Measurements from ENCODE around the gene SLC35F3.
A peak's percentile ranks its signal among the peaks of the same experiment; 100 is the strongest.

The SLC35F3 gene

DNA sequence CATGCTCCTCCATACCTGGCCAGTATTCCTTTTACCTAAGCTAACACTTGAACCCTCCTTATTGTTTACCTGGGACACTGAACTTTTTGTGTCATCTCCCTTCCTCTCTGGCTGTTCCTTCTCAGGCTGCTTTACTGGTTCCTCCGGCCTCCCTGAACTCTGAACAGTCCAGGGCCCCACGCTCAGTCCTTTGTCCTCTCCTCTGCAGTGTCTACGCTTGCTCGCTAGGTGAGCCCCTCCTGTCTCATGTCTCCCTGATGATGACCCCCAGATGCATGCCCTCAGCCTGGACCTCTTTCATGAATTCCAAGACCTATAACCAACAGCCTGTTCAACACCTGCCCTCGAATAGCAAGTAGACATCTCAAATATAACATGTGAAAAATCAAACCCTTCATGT, 360.4 kb downstream of the SLC35F3 start:
- no peak for DNase-seq

DNA sequence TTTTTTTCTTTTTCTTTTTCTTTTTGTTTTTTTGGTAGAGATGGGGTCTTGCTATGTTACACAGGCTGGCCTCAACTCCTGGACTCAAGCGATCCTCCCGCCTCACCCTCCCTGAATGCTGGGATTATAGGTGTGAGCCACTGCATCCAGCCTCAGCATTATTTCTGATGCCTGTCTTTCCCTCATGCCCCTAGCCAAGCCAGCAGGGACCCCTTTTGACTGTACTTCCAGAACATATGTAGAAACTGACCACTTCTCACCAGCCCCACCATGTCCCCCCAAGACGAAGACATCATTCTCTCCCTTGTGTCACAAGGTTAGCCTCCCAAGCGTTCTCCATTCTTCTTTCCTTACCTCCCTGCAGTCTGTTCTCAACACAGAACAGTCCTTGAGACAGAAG, 360.8 kb downstream of the SLC35F3 start:
- DNase-seq: no peak

DNA sequence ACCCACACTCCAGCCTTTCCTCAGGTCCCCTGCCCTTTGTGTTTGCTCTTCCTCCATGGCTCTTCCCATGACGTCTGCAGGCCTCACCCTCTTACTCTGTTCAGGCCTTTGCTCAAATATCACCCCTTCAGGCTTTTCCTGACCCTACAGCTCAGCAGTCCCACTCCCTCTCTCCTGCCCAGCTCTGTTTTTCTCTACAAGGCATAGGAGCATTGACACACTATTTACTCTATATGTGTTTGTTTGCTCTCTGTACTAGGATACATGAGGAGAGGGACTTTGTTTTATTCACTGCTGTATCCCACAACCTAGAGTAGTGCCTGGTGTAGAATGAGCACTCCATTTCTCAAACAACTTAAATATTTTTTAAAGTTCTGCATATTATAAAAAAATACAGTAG, 361.4 kb downstream of the SLC35F3 start:
- DNase-seq: no peak

DNA sequence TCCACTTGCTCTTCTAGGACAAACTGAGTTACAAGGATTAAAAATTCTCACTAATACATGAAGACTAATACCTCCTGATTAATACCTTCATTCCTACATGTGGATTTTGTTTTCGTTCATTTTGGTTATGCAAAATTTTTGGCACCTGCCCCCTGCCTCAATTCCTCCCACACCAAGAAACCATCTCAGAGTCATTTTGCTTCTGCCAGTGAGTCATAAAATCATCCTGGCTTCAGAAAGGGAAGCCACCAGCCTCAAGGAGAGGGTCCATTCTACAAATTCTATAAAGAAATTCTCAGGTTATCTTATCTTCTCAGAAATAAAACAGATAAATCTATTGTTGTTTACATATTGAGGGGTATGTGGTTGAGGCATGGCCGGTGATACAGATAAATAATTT, 365.6 kb downstream of the SLC35F3 start:
- DNase-seq: no peak

DNA sequence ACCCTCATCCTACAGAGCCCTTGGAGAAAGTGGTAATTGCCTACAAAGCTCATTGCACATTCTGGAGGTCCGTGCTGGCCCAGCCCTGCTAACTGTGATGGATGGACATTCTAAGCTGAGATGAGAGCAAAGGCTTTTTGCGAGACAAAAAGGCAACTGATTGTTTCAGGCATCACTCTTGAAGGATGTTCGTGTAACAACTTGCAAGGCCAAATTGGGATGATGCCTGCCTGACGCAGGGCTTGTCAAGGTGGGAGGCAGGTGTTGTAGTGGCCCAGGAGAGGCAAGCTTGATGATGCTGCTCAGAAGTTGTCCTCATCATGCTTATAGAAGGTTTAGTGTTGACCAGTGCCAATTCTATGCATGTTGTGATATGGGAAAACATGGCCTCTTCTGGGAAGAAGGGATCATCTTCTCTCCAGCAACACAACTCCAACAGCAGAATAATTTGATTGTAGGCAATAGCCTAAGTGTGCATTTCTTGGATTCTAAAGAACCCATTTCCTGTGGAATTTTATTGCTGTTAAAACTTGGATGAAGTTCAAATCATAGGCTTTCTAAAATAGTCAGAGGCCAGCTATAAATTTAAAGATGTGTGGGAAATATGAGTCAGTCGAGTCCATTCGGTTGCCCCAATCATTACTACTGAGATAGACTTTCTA, 366.2 kb downstream of the SLC35F3 start:
- no peak for DNase-seq

DNA sequence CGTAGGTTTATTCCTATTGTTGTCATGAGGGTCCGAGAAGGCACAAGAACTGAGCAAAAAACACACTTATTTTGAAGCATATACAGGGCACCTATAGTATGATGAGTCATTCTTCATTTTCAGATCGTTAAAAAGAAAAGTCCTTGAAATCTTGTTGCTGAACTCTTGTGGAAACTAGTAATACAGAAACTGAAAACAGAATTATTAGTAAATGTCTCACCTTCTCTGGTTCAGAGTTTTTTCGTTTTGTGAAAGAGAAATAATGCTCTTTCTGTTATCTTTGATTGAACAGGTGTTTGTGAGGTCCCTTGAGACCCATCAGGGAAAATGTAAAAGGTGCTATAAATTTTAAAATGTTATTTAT, 366.7 kb downstream of the SLC35F3 start:
- DNase-seq: no peak

DNA sequence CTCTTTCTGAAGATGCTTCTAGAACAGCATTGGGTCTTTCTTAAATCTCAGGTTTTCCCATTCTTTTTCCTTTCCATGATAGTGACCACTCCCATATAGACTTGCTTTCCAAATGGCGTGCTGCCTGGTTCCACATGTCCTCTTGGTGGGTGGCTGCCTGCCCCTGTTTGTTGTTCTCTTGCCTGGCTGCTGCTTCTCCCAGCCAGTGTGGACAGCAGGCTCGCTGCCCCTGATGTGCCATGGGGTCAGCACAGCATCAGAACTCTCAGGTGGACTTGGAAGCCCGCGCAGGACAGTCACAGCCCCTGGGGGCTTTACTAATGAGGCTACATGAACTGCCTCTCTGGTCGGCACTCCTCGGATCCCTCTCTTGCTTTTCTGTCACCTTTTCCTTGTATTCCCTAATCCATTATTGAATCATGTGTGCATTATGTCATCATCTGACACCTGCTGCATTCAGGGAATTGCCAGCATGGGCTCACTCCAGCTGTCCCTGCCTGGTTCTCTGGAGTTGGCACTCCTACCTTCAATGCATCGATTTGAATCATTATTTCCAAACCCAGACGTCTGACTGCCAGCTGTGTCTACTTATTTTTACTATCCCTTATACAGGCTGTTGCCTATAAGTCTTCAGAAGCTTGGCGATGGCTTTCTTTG, 368.3 kb downstream of the SLC35F3 start:
- peak in 1 of 3 experiments; percentile 43 for DNase-seq

DNA sequence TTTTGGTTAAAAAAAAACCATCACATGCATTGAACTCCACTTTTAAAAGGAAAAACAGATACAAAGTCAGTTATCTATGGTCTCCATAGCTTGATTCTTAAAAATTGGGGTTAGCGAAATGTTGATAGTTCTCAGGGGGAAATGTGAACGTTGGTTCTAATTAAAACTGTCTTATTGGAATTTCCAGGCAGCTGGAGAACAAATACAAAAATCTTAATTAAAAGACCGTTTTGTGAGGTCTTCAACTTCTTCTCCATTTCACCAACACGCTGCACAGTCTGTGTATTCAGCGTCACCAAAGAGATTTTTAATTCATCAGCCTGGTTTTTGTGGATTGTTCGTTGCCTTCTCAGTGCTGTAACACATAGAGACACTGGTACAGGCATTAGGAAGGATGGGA, 369.5 kb downstream of the SLC35F3 start:
- DNase-seq: no peak

DNA sequence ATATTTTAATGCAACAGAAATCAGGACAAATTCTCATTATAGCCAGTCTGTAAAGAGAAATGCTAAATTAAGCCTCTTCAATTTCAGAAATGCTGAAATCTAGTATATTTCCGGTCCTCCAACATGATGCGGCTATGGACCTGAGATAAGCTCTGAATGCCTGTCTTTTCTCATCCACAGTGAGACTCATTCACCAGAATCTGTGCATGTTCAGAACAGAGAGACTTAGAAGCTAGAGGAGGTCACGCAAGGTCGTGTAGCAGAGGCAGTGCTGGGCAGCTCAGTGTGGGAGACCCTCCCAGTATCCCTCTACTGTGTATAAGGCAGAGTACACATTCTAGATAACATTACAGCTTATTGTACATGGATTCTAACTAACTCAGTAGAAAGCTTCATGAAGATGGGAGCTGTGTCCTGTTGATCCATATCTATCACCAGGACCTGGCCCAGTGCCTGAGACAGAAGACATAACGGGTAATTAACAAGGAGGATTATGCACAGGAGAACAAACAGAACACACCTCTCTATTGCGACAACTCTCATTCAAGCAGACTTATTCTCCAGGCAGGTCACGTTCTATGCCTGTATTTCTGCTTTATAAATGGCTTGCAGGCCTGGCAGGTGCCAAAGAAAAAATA, 371.8 kb downstream of the SLC35F3 start:
- DNase-seq: peak in 1 of 3 experiments; percentile 28

DNA sequence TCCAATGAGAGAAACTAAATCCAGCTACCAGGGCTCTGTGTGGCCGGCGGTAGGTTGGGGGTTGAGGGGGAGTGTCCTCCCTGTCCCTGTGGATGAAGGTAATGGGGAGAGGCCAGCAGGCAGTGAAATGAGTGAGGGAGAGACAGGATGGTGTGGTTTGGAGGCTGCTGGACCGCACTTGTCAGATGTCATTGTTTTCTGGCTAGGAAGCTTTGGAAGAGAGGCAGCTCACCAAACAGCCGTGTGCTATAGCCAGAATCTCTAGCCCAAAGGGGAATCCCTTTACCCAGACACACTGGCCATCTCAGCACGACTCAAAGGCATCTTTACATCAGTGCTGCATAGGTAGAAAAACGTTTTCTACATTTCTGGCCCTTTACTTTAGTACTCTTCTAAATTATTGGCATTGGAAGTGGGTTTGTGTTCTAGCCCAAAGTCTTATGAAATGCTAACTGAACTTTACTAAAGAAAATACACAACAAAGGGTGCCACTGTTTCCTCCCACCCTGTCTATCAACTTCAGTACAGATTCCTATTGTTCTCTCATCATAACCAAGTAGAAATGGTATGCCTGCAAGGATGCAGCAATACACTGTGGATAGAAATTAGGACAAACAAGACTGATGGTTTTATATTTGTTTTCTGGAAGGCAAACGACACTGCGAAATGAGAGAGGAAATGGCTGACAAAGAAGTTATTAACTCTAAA, 372.8 kb downstream of the SLC35F3 start:
- DNase-seq: no peak

DNA sequence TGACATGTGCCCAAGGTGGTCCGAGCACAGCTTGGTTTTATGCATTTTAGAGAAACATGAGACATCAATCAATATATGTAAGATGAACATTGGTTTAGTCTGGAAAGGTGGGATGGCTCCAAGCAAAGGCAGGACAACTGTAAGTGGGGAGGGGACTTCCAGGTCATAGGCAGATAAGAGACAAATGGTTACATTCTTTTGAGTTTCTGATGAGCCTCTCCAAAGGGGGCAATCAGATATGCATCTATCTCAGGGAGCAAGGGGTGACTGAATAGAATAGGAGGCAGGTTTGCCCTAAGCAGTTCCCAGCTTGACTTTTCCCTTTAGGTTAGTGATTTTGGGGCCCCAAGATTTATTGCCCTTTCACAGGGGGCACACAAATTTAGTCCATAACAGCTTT, 374.5 kb downstream of the SLC35F3 start:
- no peak for DNase-seq

DNA sequence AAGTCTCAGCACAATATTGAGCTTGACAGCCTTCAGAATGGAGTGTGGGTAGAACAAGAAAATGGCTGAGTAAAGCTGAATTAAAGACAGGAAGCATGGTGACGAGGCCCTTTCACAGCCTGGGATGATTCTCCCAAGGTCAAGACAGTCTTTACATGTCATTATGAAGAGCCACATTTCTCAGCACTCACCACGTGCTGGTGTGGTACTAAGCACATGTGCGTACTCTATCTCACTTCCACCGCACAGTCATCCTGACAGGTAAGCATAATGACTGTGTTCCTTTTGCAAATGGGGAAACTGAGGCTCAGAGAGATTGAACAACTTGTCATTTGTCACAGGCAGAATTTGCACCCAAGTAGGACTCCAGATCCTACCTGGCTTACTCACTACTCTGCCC, 376.0 kb downstream of the SLC35F3 start:
- DNase-seq: no peak

DNA sequence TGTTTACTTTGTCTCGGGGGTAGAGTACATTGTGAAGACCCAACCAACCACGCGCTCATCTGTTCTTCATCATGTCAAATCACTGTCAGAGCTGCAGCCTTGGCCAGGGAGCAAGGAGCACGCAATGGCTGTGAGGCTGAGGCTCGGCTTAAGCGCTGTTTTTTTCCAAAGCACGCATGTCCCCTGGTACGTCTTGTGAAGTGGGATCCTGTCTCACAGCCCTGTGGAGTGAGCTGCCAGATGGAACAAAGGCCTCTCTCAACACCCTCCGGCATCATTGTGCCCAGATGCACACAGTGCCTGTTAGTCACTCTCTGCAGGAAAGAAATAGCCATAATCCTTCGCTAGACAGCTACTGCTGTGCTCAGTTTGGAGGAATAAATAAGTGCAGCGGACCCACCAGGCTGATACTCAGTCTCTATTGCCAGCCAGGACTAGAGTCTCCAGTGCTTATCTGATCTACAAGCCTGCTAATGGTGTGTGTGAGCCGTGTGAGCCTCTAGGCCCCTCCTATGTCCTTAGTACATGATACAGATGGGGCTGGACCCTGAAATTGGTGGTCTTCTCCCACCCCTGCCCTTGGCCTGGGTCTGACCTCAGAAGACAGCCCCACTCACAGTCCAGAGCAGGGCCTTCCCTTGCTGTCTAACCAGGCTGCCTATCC, 377.5 kb downstream of the SLC35F3 start:
- DNase-seq: no peak

DNA sequence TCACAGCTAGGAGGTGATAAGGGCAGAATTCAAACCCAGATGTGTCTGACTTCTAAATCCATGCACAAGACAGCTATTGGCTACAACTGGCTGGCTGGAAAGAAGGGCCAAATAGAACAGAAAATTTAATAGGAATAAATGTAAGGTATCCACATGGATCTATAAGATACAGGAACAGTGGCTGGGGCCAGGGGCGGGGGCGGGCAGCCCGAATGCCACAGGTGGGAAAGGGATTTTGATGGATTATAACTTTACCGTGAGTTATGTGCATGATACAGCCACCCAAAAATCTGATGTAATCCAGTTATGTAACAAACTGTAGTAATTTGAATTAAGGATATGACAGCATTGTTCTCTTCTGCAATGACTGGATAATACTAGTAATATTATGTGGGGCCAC, 381.7 kb downstream of the SLC35F3 start:
- DNase-seq: no peak

DNA sequence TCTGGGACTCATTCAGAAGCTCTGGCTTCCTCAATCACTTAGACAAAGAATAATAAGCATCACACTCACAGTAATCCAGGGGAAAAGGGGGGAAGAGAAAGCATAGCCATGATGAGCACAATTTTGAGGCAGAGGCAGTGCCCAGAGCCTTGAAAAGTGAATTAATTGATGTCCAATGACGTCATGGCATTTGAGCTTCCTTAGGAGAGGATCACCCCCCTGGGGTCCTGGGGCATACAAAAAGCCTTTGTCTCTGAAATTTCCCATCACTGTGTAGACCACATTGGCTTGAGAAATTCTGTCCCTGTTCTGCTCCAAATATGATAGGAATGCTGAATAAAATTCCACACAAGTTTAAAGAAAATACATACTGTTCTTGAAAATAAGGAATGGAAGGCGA, 384.5 kb downstream of the SLC35F3 start:
- no peak for DNase-seq

DNA sequence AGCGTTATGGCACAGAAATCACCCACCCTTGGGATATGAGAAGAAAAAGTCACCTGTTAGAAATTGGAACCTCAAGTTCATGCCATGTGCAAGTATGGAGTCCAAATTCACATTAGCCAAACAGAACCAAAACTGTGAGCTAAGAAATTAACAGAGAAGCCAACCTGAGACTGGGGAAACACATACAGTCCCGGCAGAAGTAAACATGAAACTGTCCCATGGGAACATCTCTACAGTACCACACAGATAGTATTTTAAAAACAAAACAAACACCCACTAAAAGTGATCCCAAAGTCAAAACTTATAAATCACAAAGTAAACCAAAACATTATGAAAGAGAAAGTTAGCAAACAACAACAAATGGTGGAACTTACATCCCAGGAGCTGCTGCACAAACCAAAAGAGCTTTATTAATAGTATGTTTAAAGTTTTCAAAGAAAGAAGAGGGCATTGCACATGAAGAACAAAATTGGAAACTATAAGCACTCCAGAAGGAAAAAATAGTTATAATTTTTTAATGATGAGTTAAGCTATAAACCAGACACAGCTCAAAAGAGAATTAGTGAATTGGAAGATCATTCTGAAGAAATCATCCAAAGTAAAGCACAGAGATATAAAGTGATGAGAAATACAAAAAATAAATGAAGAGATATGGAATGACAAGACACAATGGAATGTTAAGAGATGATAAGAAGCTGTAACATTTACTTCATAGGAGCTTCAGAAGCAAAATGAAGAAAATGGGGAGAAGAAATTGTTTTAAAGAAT, 385.2 kb downstream of the SLC35F3 start:
- DNase-seq: no peak

DNA sequence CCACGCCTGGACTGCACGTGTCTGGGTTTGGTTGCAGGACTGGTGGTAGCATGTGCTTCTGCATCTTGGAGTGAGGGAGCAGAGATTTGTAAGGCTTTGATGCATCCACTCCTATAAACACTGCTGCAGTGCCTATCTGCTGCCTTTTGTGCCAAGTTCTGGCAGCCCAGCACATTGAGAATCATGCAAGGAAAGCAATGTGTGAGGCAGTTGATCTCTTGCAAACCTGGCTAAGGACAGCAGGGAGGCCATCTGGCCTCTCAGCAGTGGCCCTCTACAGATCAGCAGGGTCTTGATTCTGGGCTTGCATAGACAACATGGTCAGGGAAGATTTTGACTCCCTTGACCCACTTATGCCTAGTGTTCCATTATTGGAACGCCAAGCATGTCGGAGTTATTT, 387.5 kb downstream of the SLC35F3 start:
- no peak for DNase-seq

DNA sequence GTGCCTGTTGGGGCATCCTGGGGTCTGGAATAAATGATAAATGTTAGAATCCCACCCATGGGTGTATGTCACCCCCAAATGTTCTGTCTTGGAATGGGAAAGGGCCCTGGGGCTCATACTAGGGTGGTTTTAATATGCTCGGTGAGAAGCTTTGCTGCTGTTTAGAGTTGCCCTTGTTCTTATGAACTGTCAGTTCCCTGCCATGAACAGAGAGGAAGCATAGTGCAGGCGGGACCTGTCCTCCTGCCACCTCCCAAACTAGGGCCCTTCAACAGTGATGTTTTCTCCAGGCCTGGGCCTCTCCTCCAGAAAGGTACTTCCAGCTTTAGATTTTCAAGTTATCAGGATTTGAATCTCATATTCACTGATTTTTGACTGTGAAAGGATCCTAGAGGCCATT, 388.1 kb downstream of the SLC35F3 start:
- no peak for DNase-seq

DNA sequence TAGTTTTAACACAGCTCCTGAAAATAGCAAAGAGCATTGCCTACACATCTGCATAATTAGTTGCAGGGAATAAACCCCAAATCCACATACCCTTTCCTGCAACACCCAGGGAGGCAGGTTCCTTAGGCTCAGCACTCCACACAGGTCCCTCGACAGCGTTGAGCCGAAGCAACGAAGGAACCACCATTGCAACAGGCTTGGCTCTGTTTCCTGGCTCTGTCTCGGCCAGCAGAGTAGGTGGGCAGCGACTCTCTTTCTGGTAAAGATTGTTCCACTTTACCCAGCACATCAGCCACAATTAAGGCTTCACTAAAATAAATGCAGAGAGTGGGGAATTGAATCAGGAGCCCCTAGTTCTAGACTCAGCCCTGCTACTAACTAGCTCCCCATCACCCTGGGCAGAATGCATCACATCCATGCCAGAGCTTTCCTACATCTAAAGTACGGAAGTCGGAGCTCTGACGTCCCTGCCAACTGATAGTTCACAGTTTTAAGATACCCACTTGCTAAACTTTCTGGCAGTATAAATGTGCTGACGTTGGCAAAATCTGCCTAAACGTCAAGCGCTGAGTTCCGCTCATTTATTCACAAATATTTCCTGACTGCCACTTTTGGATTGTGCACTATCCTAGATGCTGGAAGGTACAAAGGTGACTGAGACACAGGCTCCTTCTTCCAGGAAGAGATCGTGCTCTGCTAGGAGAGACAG, 389.8 kb downstream of the SLC35F3 start:
- DNase-seq: no peak

DNA sequence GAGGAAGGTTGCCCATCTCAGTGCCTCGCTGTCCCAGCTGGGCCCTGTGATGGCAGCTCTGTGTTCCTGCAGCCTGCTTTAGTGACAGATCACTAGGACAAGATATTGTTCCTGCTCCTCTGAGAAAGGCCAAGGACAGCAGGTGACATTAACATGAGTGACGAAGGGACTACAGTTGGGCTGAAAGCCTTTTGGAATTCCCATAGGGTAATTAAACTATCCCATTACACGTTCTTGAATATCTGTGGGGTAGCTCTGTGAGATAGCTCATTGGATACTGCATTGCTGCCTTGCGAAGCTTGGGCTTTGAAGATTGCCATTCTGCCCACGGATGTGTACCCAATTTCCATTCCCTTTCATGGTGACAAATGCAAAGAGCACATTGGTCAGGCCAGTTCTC, 390.6 kb downstream of the SLC35F3 start:
- DNase-seq: no peak

DNA sequence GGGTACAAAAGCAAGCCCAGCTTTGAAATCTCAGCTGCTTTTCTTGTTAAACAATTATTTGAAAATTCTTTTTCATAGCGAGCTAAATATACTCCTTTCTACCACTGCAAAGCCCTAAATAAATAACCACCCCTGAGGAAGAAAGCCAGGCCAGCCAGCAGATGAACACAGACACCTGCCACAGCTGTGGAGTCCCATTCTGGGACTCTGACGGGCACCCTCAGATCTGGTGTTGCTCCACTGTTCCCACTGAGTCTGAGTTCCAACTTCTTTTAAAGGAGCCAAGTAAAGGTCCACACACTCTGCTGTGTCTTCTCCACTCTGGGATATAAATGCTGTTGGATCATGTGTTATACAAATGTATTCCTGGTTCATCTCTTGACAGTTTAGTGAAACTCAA, 391.1 kb downstream of the SLC35F3 start:
- no peak for DNase-seq

DNA sequence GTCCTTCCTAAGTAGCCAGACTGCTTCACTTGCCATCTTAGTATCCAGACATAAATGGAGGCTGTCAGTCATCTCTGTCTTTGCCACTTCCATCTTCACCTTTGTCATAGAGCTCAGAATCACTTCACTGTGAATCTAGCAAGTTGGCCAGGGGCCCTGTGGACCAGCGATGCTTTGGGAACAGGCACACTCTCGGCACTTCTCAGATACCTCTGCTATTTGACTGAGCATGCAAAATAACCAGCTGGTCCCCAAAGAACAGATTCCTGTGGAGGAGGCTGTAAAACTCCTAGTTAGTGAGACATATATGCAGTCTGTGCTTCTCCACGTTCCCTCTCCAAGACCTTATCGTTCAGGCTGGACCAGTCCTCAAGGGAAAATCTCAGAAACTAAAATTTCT, 392.0 kb downstream of the SLC35F3 start:
- no peak for DNase-seq
